Measurements from ENCODE around the gene ZBTB7B.

DNA sequence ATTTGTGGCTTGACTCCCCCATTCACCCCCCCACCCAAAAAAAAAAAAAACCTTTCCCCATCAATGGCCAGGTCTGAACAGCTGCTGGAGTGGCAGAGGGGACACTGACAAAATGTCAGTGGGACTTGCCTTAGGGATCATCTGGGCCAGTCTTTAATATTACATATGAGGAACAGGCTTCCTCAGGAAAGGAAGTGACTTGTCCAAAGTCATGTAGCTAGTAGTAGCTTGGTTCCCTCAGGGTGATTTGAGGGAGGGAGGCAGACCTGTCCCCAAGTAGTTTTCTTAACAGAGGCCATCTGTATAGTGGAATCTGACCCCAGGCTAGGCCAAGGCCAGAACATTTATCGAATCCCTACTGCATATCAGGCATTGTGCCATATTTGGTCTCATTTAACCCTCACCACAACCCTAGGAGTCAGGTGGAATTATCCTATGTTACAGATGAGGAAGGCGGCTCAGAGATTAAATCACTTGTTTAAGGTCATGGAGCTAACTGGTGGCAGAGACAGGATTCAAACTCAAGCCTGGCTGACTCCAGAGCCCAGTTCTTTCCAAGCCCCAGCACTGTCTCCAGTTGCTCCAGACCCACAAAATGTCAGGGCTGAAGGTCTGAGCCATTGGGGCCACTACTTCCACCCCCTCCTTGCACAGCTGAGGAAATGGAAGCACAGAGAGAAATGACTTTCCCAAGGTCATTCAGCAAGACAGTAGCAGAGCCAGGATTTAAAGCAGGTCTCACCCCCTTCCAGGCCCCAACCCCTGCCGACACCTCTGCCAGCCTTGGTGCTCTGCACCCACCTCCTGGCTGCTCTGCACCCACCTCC is 10.4 kb downstream of the ZBTB7B start:
- TF ChIP-seq GATA3 (IDR thresholded peaks at IDR 0.05; ENCODE audit: low read depth, low read length): no peak
- TF ChIP-seq GATA2 (IDR thresholded peaks at IDR 0.05; ENCODE audit: low read depth, low read length): no peak

Data from SH-SY5Y (cell line).